Neuronal stem cell (in vitro differentiated cells): Measurements from ENCODE around the gene SMIM7.

Experiments used
- DNase-seq: peaks from one replicate; pipeline ENCODE4 v3.0.0-alpha.2; 2013; ENCODE audit warnings: low spot score
- H2AFZ ChIP-seq: one replicate; pipeline ENCODE4 v1.6.1; 2013; ENCODE audit warnings: mild to moderate bottlenecking, low read length, inconsistent platforms
- H2AK5ac ChIP-seq: 2 replicates; pipeline ENCODE4 v1.6.1; 2013; ENCODE audit warnings: low read depth, mild to moderate bottlenecking, inconsistent platforms, low read length, moderate library complexity, mixed read lengths
- H2BK120ac ChIP-seq: 2 replicates; pipeline ENCODE4 v1.6.1; 2013; ENCODE audit warnings: low read depth, mild to moderate bottlenecking, inconsistent platforms, low read length, moderate library complexity, mixed read lengths
- H2BK12ac ChIP-seq: one replicate; pipeline ENCODE4 v1.6.1; 2013; ENCODE audit warnings: low read length, inconsistent platforms
- H2BK15ac ChIP-seq: 2 replicates; pipeline ENCODE4 v1.6.1; 2013; ENCODE audit warnings: mild to moderate bottlenecking, low read length, inconsistent platforms, mixed read lengths
- H2BK5ac ChIP-seq: one replicate; pipeline ENCODE4 v1.6.1; 2013; ENCODE audit warnings: inconsistent platforms, mild to moderate bottlenecking, low read length, moderate library complexity
- H3K14ac ChIP-seq: one replicate; pipeline ENCODE4 v1.6.1; 2013; ENCODE audit warnings: low read length, inconsistent platforms
- H3K18ac ChIP-seq: 2 replicates; pipeline ENCODE4 v1.6.1; 2013; ENCODE audit warnings: low read length, inconsistent platforms
- H3K23ac ChIP-seq: 2 replicates; pipeline ENCODE4 v1.6.1; 2013; ENCODE audit warnings: low read depth, mild to moderate bottlenecking, mixed read lengths, low read length, inconsistent platforms; ENCODE audit not compliant: poor library complexity
- H3K27ac ChIP-seq: replicated peaks from 3 replicates; pipeline ENCODE4 v1.5.1; 2013; ENCODE audit warnings: low read length, inconsistent platforms
- H3K27me3 ChIP-seq, 3 experiments: 2 replicates each; pipeline ENCODE4 v1.6.1; 2013; ENCODE audit warnings: low read length in 3 of 3, mild to moderate bottlenecking in 2 of 3, inconsistent platforms in 1 of 3, low read depth in 1 of 3, mixed read lengths in 1 of 3, moderate library complexity in 1 of 3; ENCODE audit not compliant: control insufficient read depth in 3 of 3, insufficient read depth in 3 of 3
- H3K36me3 ChIP-seq, 2 donors: replicated peaks in 1 of 2; 2 replicates each; pipeline ENCODE4 v1.6.1; 2013; ENCODE audit warnings: low read length in 2 of 2; ENCODE audit not compliant: control insufficient read depth in 2 of 2, insufficient read depth in 2 of 2
- H3K4ac ChIP-seq: 2 replicates; pipeline ENCODE4 v1.6.1; 2013; ENCODE audit warnings: inconsistent platforms, mild to moderate bottlenecking, low read length, moderate library complexity
- H3K4me1 ChIP-seq, 2 donors: 1 replicate in 1 of 2; 2 replicates in 1 of 2; pipeline ENCODE4 v1.6.1; 2013; ENCODE audit warnings: low read length in 2 of 2, low read depth in 1 of 2; ENCODE audit not compliant: control insufficient read depth in 2 of 2, insufficient read depth in 1 of 2
- H3K4me2 ChIP-seq: one replicate; pipeline ENCODE4 v1.6.1; 2013; ENCODE audit warnings: mild to moderate bottlenecking, low read length, inconsistent platforms; ENCODE audit not compliant: insufficient read depth, poor library complexity, severe bottlenecking
- H3K4me3 ChIP-seq, 2 donors: 2 replicates each; pipeline ENCODE4 v1.5.1; 2013; ENCODE audit warnings: low read length in 2 of 2, mild to moderate bottlenecking in 2 of 2, inconsistent platforms in 1 of 2, moderate library complexity in 1 of 2
- H3K79me1 ChIP-seq: one replicate; pipeline ENCODE4 v1.6.1; 2013; ENCODE audit warnings: low read depth, mild to moderate bottlenecking, inconsistent platforms, low read length, moderate library complexity
- H3K9ac ChIP-seq: one replicate; pipeline ENCODE4 v1.6.1; 2013; ENCODE audit warnings: mild to moderate bottlenecking, low read depth, low read length, inconsistent platforms; ENCODE audit not compliant: poor library complexity
- H3K9me3 ChIP-seq, 2 donors: replicated peaks in 1 of 2; 2 replicates each; pipeline versions ENCODE3 to v1.6.1; 2013; ENCODE audit warnings: low read length in 2 of 2, mild to moderate bottlenecking in 2 of 2, inconsistent platforms in 1 of 2, low read depth in 1 of 2, mixed read lengths in 1 of 2, moderate library complexity in 1 of 2; ENCODE audit not compliant: control insufficient read depth in 2 of 2, insufficient read depth in 1 of 2
- H4K8ac ChIP-seq: one replicate; pipeline ENCODE4 v1.6.1; 2013; ENCODE audit warnings: low read depth, mild to moderate bottlenecking, inconsistent platforms, low read length, moderate library complexity
- H4K91ac ChIP-seq: one replicate; pipeline ENCODE4 v1.6.1; 2013; ENCODE audit warnings: low read length, low read depth, mild to moderate bottlenecking, inconsistent platforms; ENCODE audit not compliant: poor library complexity
- WGBS, 2 donors: extraction: QIAGEN DNeasy Blood & Tissue Kit; methylation state at CpG; one replicate each; pipeline ENCODE4 v1.1.7; 2013; ENCODE audit warnings: missing lambda C conversion rate in 2 of 2, mixed read lengths in 1 of 2; ENCODE audit not compliant: insufficient read length in 2 of 2, insufficient replicate concordance in 1 of 2; ENCODE audit errors: extremely low coverage in 2 of 2; 5-methylcytosine and 5-hydroxymethylcytosine counted together

Gene SMIM7

GRCh38 chr19:16645140-16645539, 14.8 kb downstream of the SMIM7 start:
- no peak overlapping the region for H2AFZ ChIP-seq
- H3K14ac ChIP-seq, result no peak overlapping the region
- no peak overlapping the region for H4K8ac ChIP-seq
- H3K36me3 ChIP-seq, result peaks cover 32 to 98% of the 10 kb centered on the region in 2 donors
- H3K4me1 ChIP-seq, result no peaks in the 10 kb centered on the region
- H2BK120ac ChIP-seq, result no peak overlapping the region
- H2AK5ac ChIP-seq, result no peak overlapping the region
- no peak overlapping the region for H2BK15ac ChIP-seq
- H3K9ac ChIP-seq, result no peak overlapping the region
- H3K4me2 ChIP-seq, result no peak overlapping the region
- H2BK12ac ChIP-seq, result no peak overlapping the region
- no CpG with 5 or more reads among the region's 9 CpGs for WGBS, 2 donors
- no peak overlapping the region for H3K4ac ChIP-seq
- no peak overlapping the region for H3K18ac ChIP-seq
- H3K79me1 ChIP-seq, result peaks cover 2% of the 10 kb centered on the region
- H3K23ac ChIP-seq, result no peak overlapping the region
- H3K27me3 ChIP-seq, result no peaks in the 10 kb centered on the region
- no peak overlapping the region for H2BK5ac ChIP-seq
- DNase-seq, result no peak
- no peak overlapping the region for H4K91ac ChIP-seq
- H3K27ac ChIP-seq, result no peak overlapping the region
- H3K9me3 ChIP-seq, result no peaks in the 10 kb centered on the region
- no peak overlapping the region for H3K4me3 ChIP-seq

DNA sequence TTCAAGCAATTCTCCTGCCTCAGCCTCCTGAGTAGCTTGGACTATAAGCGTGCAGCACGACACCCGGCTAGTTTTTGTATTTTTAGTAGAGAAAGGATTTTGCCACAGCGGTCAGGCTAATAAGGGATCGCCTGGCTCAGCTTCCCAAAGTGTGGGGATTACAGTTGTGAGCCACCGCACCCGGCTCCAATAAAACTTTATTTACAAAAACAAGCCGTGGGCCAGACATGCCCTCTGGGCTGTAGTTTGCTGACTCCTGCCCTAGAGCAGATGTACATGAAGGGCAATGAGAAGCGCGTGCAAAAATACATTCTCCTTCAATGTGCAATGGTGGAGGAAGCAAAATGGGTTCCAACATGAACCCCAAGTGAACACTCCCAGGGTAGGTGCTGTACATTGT, 18.2 kb downstream of the SMIM7 start:
- no peak overlapping the region for H3K27ac ChIP-seq
- no peaks in the 10 kb centered on the region for H3K4me1 ChIP-seq
- peaks cover 2% of the 10 kb centered on the region for H3K79me1 ChIP-seq
- WGBS, 2 donors, result no CpG with 5 or more reads among the region's 10 CpGs
- no peak overlapping the region for H2BK5ac ChIP-seq
- no peak overlapping the region for H3K9ac ChIP-seq
- no peak overlapping the region for H3K4me3 ChIP-seq
- H3K4me2 ChIP-seq, result no peak overlapping the region
- H3K36me3 ChIP-seq, result peaks cover 28 to 92% of the 10 kb centered on the region in 2 donors
- H2BK12ac ChIP-seq, result no peak overlapping the region
- no peak overlapping the region for H2BK15ac ChIP-seq
- DNase-seq, result no peak
- H2BK120ac ChIP-seq, result no peak overlapping the region
- H3K14ac ChIP-seq, result no peak overlapping the region
- no peak overlapping the region for H3K4ac ChIP-seq
- H4K8ac ChIP-seq, result no peak overlapping the region
- H4K91ac ChIP-seq, result no peak overlapping the region
- H2AK5ac ChIP-seq, result no peak overlapping the region
- no peak overlapping the region for H2AFZ ChIP-seq
- H3K18ac ChIP-seq, result no peak overlapping the region
- H3K27me3 ChIP-seq, result no peaks in the 10 kb centered on the region
- no peak overlapping the region for H3K23ac ChIP-seq
- H3K9me3 ChIP-seq, result no peaks in the 10 kb centered on the region

DNA sequence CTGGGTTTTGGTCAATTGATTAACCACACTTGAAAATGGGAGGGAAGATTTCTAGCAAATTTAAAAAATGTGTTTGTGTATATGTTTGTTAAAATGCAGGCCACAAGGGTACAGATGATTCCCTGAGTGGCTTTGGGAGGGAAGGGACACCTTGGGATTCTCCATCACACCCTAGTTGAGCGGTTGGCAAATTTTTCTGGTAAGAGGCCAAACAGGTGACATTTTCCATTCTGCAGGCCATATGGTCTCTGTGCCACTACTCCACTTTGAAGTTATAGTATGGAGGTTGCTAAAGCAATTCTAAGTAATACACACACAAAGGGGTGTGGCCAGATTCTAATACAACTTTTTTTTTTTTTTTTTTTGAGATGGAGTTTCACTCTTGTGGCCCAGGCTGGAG, 19.0 kb downstream of the SMIM7 start:
- no peak overlapping the region for H2AK5ac ChIP-seq
- no peak overlapping the region for H3K23ac ChIP-seq
- H4K91ac ChIP-seq, result no peak overlapping the region

GRCh38 chr19:16638666-16639065, 21.3 kb downstream of the SMIM7 start:
- peaks cover 21 to 88% of the 10 kb centered on the region in 2 donors for H3K36me3 ChIP-seq

More for the DNA sequence above, 19.0 kb downstream of the SMIM7 start:
- no CpG with 5 or more reads among the region's 1 CpG for WGBS, 2 donors
- no peak overlapping the region for H3K4me3 ChIP-seq
- H3K36me3 ChIP-seq, result peaks cover 22 to 91% of the 10 kb centered on the region in 2 donors
- H2BK15ac ChIP-seq, result no peak overlapping the region
- H3K9ac ChIP-seq, result no peak overlapping the region
- H3K27ac ChIP-seq, result no peak overlapping the region
- H4K8ac ChIP-seq, result no peak overlapping the region
- H3K27me3 ChIP-seq, result no peaks in the 10 kb centered on the region
- H2BK120ac ChIP-seq, result no peak overlapping the region
- DNase-seq, result no peak
- H3K4me2 ChIP-seq, result no peak overlapping the region
- H2AFZ ChIP-seq, result no peak overlapping the region
- H3K9me3 ChIP-seq, result no peaks in the 10 kb centered on the region
- H2BK12ac ChIP-seq, result no peak overlapping the region
- no peaks in the 10 kb centered on the region for H3K4me1 ChIP-seq
- no peak overlapping the region for H3K14ac ChIP-seq
- H2BK5ac ChIP-seq, result no peak overlapping the region
- peaks cover 2% of the 10 kb centered on the region for H3K79me1 ChIP-seq
- no peak overlapping the region for H3K18ac ChIP-seq
- no peak overlapping the region for H3K4ac ChIP-seq

More at GRCh38 chr19:16638666-16639065, 21.3 kb downstream of the SMIM7 start:
- Histone ChIP-seq H4K8ac (no peak overlapping the region), H2AK5ac (no peak overlapping the region), H3K4me2 (no peak overlapping the region), H3K14ac (no peak overlapping the region), H2BK120ac (no peak overlapping the region), H2BK12ac (no peak overlapping the region), H3K18ac (no peak overlapping the region), H3K23ac (no peak overlapping the region), H3K4me1 (no peaks in the 10 kb centered on the region), H2AFZ (no peak overlapping the region), H2BK15ac (no peak overlapping the region), H3K9ac (no peak overlapping the region), H3K9me3 (no peaks in the 10 kb centered on the region), H4K91ac (no peak overlapping the region), H3K27ac (no peak overlapping the region), H3K27me3 (no peaks in the 10 kb centered on the region), H3K79me1 (peaks cover 5% of the 10 kb centered on the region), H2BK5ac (no peak overlapping the region), H3K4ac (no peak overlapping the region), H3K4me3 (no peak overlapping the region)
- WGBS, 2 donors, result no CpG with 5 or more reads among the region's 1 CpG
- DNase-seq, result no peak
